Measurements from ENCODE around the gene CDH8. TPM values are rescaled to one million over a fixed set of nuclear protein-coding genes. Genes with fewer than 3 reads are reported as not detected.
"Not testable (repeated sequence)": the region's sequence is repeated elsewhere in the genome, so short reads cannot be mapped to it uniquely, and the experiment has no call there.

Gene CDH8
- total RNA-seq, 1 donor from 2014 or later: not detected

GRCh38 chr16:61797961-61798507 lies 238.2 kb downstream of the CDH8 start:
- no peak for DNase-seq (ENCODE audit: low spot score)
- no peak for ATAC-seq

- DNase-seq (ENCODE audit: low spot score): no peak
- no peak for ATAC-seq
Measured at GRCh38 chr16:61797296-61797795, 238.9 kb downstream of the CDH8 start.

DNA sequence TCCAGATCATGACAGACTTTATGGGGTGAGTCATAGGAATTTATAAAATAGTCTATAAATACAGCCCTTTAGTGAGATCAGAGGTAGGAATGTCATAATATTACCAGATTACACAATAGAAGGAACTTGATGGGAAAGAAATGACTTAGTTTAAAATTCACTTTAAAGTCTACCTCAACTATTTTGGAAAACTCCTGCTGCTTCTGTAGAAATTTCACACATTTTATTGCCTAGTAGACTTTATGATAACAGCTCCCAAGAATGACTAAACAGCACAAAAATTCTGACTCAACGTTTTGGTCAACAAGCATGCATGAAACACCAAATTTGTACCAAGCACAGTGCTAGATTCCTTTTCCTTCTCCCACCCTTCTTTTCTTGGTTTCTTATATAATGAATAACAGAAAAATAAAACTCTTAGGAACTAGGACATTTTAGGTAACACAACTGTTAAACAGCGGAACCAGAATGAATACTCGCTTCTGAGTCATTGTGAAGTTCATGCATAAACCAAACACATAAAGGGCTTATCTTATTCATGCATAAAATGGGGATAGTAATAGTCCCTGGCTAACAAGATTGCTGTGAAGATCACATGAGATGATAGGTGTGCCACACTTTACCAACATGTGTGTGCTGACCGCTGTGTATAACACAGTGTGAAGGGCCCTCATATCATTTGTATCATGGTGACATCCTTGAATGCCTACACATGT lies 243.9 kb downstream of the CDH8 start:
- DNase-seq (ENCODE audit: low spot score) (no peak), ATAC-seq (no peak)

- no peak for DNase-seq (ENCODE audit: low spot score)
Measured at GRCh38 chr16:61791464-61791863, 244.8 kb downstream of the CDH8 start.

GRCh38 chr16:61781855-61782254 lies 254.4 kb downstream of the CDH8 start:
- not testable (repeated sequence) for ATAC-seq; DNase-seq (ENCODE audit: low spot score)

More at GRCh38 chr16:61791464-61791863, 244.8 kb downstream of the CDH8 start:
- ATAC-seq: no peak

DNA sequence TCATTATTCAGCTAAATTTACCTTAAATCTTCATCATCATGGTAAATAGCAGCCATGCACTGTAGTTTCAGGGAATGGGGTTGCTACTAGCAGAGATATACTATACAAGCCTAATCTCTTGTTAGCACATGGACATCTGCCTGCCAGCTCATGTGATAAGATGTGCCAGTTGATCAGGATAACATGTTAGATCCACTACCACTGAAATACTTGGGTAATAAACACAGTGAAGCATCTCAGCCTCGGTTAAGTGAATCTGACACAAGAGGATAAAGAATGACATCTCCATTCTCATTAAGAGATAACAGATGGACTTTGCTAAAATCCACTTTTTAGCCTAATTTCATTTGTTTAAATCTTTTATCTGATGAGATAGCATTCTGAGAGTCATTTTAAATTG lies 256.1 kb downstream of the CDH8 start:
- ATAC-seq: no peak
- no peak for DNase-seq (ENCODE audit: low spot score)

GRCh38 chr16:61770301-61770700 lies 265.9 kb downstream of the CDH8 start:
- DNase-seq (ENCODE audit: low spot score) (no peak), ATAC-seq (no peak)

DNA sequence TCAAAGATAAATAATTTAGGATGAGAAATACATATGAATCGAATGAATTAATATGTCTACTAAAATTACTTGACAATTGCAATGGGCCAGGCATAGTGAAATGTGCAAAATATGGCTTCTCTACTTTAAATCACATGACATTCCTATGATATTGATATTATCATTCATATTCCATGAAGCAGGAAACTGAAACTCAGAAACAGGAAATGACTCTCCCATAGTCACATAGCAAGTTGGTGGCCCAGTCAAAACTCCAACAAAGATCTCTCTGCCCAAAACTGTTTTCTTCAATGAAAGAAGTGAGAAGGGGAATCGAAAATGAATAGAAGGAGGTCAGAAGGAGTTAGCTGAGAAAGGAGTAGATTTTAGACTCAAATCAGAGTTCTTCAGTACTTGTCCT lies 272.2 kb downstream of the CDH8 start:
- DNase-seq (ENCODE audit: low spot score): no peak

DNA sequence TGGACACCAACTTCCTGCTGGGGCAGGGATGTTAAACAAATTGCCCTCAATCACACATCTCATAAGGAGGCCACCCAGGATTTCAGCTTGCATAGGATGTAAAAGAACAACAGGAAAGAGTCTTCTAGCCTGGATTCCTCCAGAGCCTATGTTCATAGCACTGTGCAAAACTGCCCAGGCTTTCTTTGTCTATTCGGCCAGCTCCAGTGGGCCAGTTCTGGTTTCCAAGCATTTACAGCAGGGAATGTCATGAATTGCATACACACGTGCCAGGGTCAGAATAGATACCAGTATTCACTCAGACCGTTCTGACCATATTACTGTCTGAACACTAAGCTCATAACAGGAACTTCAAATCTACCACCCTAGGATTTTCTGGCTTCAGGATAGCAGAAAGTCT lies 273.2 kb downstream of the CDH8 start:
- DNase-seq (ENCODE audit: low spot score) (no peak), ATAC-seq (no peak)

More for the DNA sequence above, 272.2 kb downstream of the CDH8 start:
- ATAC-seq: no peak

- ATAC-seq (no peak), DNase-seq (ENCODE audit: low spot score) (no peak)
Measured at GRCh38 chr16:61730997-61731396, 305.2 kb downstream of the CDH8 start.

GRCh38 chr16:61726701-61727100 lies 309.5 kb downstream of the CDH8 start:
- DNase-seq (ENCODE audit: low spot score) (no peak), ATAC-seq (no peak)

- DNase-seq (ENCODE audit: low spot score) (no peak), ATAC-seq (no peak)
Measured at GRCh38 chr16:61726125-61726524, 310.1 kb downstream of the CDH8 start.

GRCh38 chr16:61721544-61721943 lies 314.7 kb downstream of the CDH8 start:
- ATAC-seq: no peak
- no peak for DNase-seq (ENCODE audit: low spot score)

DNA sequence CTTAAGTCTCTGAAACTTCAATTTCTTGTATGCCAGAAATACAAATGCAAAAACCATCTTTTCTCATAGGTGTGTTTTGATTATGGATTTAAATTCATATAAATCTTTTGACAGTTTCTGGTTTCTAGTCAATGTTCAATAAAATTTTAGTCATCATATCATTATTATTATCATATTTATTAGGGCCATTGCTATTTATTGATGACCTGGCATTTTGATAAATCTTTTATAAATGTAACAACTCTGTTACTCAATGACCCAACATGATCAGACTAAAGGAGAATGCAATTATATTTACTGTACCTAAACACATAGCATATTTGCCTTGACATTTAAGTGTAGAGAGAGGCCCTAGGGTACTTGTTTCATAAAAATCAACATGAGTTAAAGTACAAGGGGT lies 320.8 kb downstream of the CDH8 start:
- ATAC-seq: no peak
- DNase-seq (ENCODE audit: low spot score): no peak

DNA sequence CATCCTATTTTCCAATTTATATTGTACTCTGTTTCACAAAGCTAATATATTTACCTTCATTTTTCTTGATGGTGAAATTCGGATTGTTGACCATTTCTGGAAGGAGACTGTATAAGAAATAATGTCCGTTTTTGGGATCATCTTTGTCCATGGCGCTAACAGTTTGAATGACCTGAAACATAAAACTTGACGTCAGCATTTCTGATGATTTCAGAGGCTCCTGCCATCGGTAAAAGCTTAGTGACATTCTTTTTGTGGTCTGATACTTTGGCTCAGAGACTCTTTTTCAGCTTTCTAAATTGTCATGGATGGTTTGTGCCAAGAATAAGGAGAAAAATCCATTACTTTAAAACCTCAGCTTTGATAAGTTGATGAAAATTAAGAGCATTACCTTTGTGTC lies 322.5 kb downstream of the CDH8 start:
- DNase-seq (ENCODE audit: low spot score) (no peak), ATAC-seq (no peak)

DNA sequence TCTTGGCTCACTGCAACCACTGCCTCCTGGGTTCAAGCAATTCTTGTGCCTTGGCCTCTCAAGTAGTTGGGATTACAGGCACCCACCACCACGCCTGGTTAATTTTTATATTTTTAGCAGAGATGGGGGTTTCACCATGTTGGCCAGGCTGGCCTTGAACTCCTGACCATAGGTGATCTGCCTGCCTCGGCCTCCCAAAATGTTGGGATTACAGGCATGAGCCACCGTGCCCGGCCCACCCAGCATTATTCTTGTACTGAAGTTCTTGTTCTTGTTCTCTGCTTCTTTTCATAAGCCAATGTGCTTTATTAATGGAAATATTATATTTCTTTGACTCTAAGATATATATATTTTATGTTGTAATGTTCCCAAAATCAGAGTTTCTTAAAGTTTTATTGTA lies 336.6 kb downstream of the CDH8 start:
- not testable (repeated sequence) for ATAC-seq; DNase-seq (ENCODE audit: low spot score)

GRCh38 chr16:61684541-61684940 lies 351.7 kb downstream of the CDH8 start:
- ATAC-seq (no peak), DNase-seq (ENCODE audit: low spot score) (no peak)

- ATAC-seq: no peak
- no peak for DNase-seq (ENCODE audit: low spot score)
Measured at GRCh38 chr16:61681673-61682072, 354.6 kb downstream of the CDH8 start.

- ATAC-seq (no peak), DNase-seq (ENCODE audit: low spot score) (no peak)
Measured at GRCh38 chr16:61681124-61681523, 355.1 kb downstream of the CDH8 start.

DNA sequence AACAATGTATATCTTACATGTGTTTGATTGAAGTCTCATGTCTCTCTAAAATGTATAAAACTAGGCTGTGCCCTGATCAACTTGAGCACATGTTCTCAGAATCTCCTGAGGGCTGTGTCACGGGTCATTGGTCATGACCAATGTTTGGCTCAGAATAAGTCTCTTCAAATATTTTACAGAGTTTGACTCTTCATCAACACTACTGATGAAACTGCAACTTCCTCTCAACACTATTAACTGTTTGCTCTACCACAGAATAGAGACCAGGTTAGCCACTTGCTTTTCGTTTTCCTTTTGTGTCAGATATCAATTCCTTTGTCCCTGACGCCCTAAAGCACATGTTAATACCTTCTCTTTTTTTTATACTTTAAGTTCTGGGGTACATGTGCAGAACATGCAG lies 358.1 kb downstream of the CDH8 start:
- ATAC-seq (no peak), DNase-seq (ENCODE audit: low spot score) (no peak)

GRCh38 chr16:61677776-61678175 lies 358.5 kb downstream of the CDH8 start:
- ATAC-seq: no peak
- no peak for DNase-seq (ENCODE audit: low spot score)

DNA sequence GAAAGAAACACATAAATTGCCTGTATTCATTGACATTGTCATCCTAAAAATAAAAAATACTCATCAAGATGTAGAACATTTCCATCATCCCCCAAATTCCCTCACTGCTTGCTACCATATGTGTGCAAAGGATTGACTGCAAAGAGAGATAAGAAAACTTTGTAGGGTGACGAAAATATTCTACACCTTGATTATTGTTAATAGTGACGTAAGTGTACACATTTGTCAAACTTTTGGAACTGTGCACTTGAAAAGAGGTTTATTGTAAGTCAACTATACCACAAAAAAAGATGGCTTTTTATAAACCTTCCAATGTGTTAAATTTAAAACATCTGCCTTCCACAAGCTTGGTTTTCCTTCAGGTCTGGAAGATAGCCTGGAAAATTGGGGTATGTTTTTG lies 359.5 kb downstream of the CDH8 start:
- DNase-seq (ENCODE audit: low spot score): no peak
- ATAC-seq: no peak

DNA sequence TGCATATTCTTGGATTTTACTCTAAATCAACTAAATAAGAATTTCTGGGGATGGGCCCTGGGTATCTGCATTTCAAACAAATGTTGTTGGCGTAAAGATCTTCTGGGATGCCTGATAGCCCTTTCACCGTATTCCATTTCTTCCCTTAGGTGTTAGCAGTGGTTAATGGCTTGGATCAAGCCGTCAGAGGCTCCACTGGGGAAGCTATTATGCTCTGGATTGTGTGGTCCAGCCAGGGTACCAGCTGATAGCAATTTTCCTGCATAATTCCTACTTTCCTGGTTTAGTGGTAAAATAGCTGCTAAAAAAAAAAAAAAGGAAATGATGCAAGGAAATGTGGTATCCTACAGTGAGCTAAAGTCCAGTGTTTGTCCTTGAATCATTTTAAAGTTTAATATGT lies 365.1 kb downstream of the CDH8 start:
- ATAC-seq (no peak), DNase-seq (ENCODE audit: low spot score) (no peak)

All from left lobe of liver (tissue), 2 donors.